GM23248 (cell line): ENCODE measurements around the gene NPR2.

Source experiments
- EZH2 ChIP-seq: fragments of 200-600 bp; sonication (generic); IDR thresholded peaks from 2 replicates; pipeline ENCODE4 v1.6.1; 2018; ENCODE audit warnings: antibody characterized with exemption, mild to moderate bottlenecking; ENCODE audit not compliant: insufficient read depth, poor library complexity, severe bottlenecking
- EZH2phosphoT487 ChIP-seq: fragments of 200-600 bp; sonication (generic); IDR thresholded peaks from 2 replicates; pipeline ENCODE4 v1.6.1; 2018; ENCODE audit warnings: antibody characterized with exemption, moderate library complexity, mild to moderate bottlenecking, low read depth; ENCODE audit not compliant: insufficient read depth

DNA sequence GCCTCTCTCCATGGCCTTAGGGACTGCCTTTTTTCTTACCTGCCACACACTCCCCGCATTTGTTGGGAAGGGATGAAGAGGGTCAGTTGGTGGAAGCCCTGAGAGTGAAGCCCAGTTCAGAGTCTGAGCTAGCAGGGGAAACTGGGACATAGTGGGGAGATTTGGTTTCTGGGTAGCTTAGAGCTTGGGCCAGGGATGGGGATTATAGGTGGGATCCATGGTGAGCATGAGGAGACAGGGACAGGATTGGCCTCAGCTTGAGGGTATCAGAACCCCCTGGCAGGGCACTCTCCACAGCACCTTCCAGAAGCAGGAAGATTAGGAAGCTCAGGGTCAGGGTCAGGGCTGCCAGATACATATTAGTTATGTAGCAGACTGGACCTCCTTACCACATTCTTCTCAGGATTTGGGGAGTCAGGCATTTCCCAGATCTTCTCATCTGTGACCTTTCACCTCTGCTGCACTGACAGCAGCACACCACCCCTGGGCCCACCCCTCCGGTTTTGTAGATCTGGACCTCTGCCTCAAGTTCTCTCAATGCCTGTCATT lies 61.0 kb downstream of the NPR2 start:
- TF ChIP-seq EZH2 (no peak), EZH2phosphoT487 (no peak)
